ENCODE results near the gene ALOXE3. TPM values are rescaled to one million over a fixed set of nuclear protein-coding genes. Genes with fewer than 3 reads are reported as not detected.

ALOXE3 gene
- total RNA-seq, 1 experiment from 2014 or later = not detected

GRCh38 chr17:8125947-8126490 lies 7.7 kb upstream of the ALOXE3 start:
- Histone ChIP-seq H3K27ac (no peak overlapping the region), H3K4me3 (peak overlapping the region; percentile 41), H3K27me3 (replicated peaks) (peaks cover 22% of the 10 kb centered on the region), H3K9me3 (replicated peaks) (no peaks in the 10 kb centered on the region), H3K4me1 (replicated peaks) (peaks cover 43% of the 10 kb centered on the region), H3K36me3 (no peaks in the 10 kb centered on the region)
- peak in 1 of 2 experiments; percentile 57 for DNase-seq (ENCODE audit: low read depth in 1 of 2, low spot score in 2 of 2)

DNA sequence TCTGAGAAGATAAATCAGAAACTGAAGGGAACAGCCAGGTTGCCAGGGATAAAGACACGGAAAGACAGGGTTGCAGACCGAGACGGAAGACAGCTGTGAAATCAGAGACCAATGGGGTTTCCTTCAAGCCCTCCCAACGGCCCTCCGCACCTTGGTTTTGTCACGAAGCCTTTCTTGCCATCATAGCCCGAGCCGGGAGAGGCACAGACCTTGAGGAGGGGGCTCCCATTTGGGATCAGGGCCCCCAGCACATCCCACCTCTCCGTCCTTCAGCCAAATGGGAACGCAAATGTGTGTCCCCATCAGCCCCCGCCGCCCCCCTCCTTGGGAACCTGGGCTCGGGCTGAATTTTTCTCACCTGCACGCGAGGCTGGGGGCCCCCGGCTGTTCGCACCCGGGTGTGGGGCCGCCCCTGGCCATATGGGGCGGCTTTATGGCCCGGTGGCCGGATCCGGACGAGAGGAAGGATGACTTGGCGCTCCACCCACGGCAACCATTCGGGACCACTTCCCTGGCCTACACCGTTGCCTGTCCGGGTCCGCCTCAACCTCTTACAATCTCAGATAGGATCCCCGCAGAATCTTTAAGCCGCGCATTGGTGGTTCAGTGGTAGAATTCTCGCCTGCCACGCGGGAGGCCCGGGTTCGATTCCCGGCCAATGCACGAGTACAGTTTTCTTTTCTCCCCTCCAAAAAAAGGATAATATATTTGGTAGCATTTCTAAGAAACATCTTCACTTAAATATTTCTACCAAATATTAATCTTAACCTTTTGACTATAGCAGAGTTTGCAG lies 7.0 kb upstream of the ALOXE3 start:
- Histone ChIP-seq H3K27ac (no peak overlapping the region), H3K4me3 (peak overlapping the region; percentile 41), H3K36me3 (no peaks in the 10 kb centered on the region), H3K27me3 (replicated peaks) (peaks cover 22% of the 10 kb centered on the region), H3K9me3 (replicated peaks) (no peaks in the 10 kb centered on the region), H3K4me1 (replicated peaks) (peaks cover 45% of the 10 kb centered on the region)
- peak; percentile 78 to 79 for DNase-seq (ENCODE audit: low read depth in 1 of 2, low spot score in 2 of 2)

DNA sequence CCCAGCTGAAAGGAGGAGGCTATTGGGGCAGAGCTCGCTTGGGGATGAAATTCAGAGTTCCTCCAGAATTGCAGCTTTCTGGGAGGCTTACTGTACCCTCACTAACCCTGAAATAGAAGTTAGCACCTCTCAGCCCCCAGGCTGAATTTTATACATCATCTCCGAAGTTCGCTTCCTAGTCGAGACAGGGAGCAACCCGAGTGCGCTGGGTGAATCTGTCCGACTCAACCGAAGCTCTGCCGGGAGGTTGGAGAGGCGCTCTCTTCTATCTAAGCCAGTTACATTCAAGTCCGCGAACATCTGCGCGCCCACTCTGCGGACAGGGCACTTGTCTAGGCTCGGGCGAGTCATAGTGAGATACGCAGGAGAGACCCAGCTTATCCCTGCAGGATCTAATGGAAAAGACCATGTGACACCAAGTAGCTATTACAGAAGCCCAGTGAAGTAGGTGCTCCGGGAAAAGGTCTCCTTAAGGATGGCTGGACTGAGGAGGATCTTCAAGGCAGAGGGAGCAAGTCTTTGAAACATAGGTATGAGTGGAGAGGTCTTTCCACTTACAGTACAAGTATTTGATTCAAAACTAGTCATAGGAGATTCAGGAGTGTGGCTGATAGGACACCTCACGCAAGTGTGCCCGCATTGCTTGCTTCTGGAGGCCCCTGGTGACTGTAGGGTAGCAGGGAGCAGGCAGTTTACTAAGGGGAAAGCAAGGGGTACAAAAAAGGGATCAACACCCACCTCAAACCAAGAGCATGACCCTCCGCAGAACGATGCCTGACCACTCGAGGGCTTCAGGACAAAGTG lies 6.2 kb upstream of the ALOXE3 start:
- peak in 1 of 2 experiments; percentile 30 for DNase-seq (ENCODE audit: low read depth in 1 of 2, low spot score in 2 of 2)
- H3K4me1 ChIP-seq (replicated peaks) = peaks cover 45% of the 10 kb centered on the region
- H3K9me3 ChIP-seq (replicated peaks) = no peaks in the 10 kb centered on the region
- H3K4me3 ChIP-seq = peak overlapping the region; percentile 41
- H3K27me3 ChIP-seq (replicated peaks) = peaks cover 22% of the 10 kb centered on the region
- no peaks in the 10 kb centered on the region for H3K36me3 ChIP-seq
- H3K27ac ChIP-seq = no peak overlapping the region

- peak in 1 of 2 experiments; percentile 6 for DNase-seq (ENCODE audit: low read depth in 1 of 2, low spot score in 2 of 2)
- no peak within 1 kb of the TSS for H3K27ac ChIP-seq
These were observed 5.5 kb upstream of the ALOXE3 start, which contains the start of gene HES7 for GRCh38 chr17:8123695-8124349. HES7 (minus strand) TSS chr17:8124106; CDS start chr17:8124084, 22 bp downstream.

GRCh38 chr17:8122924-8123694 lies 4.8 kb upstream of the ALOXE3 start:
- H3K36me3 ChIP-seq = no peaks in the 10 kb centered on the region
- no peaks in the 10 kb centered on the region for H3K9me3 ChIP-seq (replicated peaks)
- no peak overlapping the region for H3K27ac ChIP-seq
- peaks cover 22% of the 10 kb centered on the region for H3K27me3 ChIP-seq (replicated peaks)
- H3K4me3 ChIP-seq = peak overlapping the region; percentile 45
- peaks cover 50% of the 10 kb centered on the region for H3K4me1 ChIP-seq (replicated peaks)
- DNase-seq (ENCODE audit: low read depth in 1 of 2, low spot score in 2 of 2) = peak in 1 of 2 experiments; percentile 37

More at GRCh38 chr17:8123695-8124349, 5.5 kb upstream of the ALOXE3 start, which contains the start of gene HES7:
- H3K27me3 ChIP-seq (replicated peaks) = peaks cover 22% of the 10 kb centered on the region
- peak within 1 kb of the TSS; percentile 45 for H3K4me3 ChIP-seq
- no peaks in the 10 kb centered on the region for H3K9me3 ChIP-seq (replicated peaks)
- H3K4me1 ChIP-seq (replicated peaks) = peaks cover 45% of the 10 kb centered on the region
- H3K36me3 ChIP-seq = no peaks in the 10 kb centered on the region

DNA sequence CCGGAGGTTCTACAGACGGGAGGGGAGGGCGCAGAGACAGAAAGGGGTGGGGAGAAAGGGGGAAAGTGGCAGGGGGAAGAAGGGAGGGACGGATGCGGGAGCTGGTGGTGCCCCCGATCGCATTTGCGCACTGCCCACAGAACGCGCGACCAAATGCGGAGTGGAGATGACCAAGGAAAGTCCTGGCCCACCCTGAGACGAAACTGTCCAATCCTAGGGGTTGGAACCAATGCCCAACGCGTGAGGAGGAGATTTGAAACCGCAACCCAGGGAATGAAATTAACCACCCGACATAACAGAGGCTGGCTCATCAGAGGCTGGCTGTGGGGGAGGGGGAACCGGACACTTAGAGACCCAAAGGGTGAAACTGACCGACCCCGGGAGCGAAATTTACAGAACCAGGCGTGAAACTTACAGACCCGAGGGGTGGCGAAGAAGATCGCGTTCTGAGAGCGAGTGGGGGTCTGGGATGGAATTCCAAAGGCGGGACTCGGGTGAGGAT lies 4.2 kb upstream of the ALOXE3 start:
- Histone ChIP-seq H3K36me3 (no peaks in the 10 kb centered on the region), H3K9me3 (replicated peaks) (no peaks in the 10 kb centered on the region), H3K4me1 (replicated peaks) (peaks cover 57% of the 10 kb centered on the region), H3K27me3 (replicated peaks) (peaks cover 22% of the 10 kb centered on the region), H3K4me3 (peak overlapping the region; percentile 45), H3K27ac (no peak overlapping the region)
- no peak for DNase-seq (ENCODE audit: low read depth in 1 of 2, low spot score in 2 of 2)

DNA sequence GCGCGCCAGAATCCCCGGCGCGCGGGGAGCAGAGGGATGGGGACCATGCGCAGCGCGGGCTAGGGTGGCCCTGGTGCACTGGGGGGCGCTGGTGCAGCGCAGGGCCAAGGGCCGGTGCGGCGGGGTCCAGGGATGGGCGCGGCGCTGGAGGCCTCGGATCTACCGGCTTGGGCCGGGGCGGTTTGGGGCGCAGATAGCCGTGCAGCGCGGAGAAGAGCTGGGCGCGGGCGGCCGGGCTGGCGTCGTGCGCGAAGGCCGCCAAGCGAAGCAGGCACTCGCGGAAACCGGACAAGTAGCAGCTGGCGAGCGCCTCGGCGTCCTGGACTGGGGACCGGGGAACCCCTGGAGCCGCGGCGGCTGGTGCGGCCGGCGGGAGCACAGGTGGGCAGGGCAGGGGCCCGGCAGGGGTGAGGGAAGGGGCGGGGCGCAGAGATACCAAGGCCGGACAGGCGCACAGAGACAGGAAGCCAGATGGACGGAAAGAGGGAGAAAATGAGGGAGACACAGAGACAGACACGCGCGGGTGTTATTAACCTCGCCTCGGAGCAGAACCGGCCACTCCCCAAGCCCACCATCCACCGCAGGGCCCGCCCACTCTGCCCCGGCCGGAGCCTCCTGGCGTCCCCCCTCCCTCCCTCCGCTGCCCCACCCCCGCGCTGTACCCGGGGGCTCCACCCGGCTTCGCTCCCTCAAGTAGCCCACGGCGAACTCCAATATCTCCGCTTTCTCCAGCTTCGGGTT lies 3.5 kb upstream of the ALOXE3 start:
- peak overlapping the region; percentile 45 for H3K4me3 ChIP-seq
- peaks cover 22% of the 10 kb centered on the region for H3K27me3 ChIP-seq (replicated peaks)
- no peaks in the 10 kb centered on the region for H3K9me3 ChIP-seq (replicated peaks)
- no peaks in the 10 kb centered on the region for H3K36me3 ChIP-seq
- peak; percentile 72 to 74 for DNase-seq (ENCODE audit: low read depth in 1 of 2, low spot score in 2 of 2)
- no peak overlapping the region for H3K27ac ChIP-seq
- peaks cover 54% of the 10 kb centered on the region for H3K4me1 ChIP-seq (replicated peaks)

- H3K4me1 ChIP-seq (replicated peaks) = peaks cover 52% of the 10 kb centered on the region
- H3K27ac ChIP-seq = no peak overlapping the region
- H3K4me3 ChIP-seq = peak overlapping the region; percentile 45
- H3K27me3 ChIP-seq (replicated peaks) = peaks cover 22% of the 10 kb centered on the region
- no peaks in the 10 kb centered on the region for H3K9me3 ChIP-seq (replicated peaks)
- DNase-seq (ENCODE audit: low read depth in 1 of 2, low spot score in 2 of 2) = no peak
- no peaks in the 10 kb centered on the region for H3K36me3 ChIP-seq
These were observed 3.0 kb upstream of the ALOXE3 start for GRCh38 chr17:8121407-8121680.

GRCh38 chr17:8120520-8121406 lies 2.4 kb upstream of the ALOXE3 start:
- peak; percentile 79 to 91 for DNase-seq (ENCODE audit: low read depth in 1 of 2, low spot score in 2 of 2)
- no peaks in the 10 kb centered on the region for H3K9me3 ChIP-seq (replicated peaks)
- H3K4me1 ChIP-seq (replicated peaks) = peaks cover 52% of the 10 kb centered on the region
- peaks cover 23% of the 10 kb centered on the region for H3K27me3 ChIP-seq (replicated peaks)
- H3K27ac ChIP-seq = no peak overlapping the region
- H3K36me3 ChIP-seq = no peaks in the 10 kb centered on the region
- peak overlapping the region; percentile 45 for H3K4me3 ChIP-seq

- no peaks in the 10 kb centered on the region for H3K36me3 ChIP-seq
- peaks cover 45% of the 10 kb centered on the region for H3K4me1 ChIP-seq (replicated peaks)
- no peak overlapping the region for H3K27ac ChIP-seq
- H3K9me3 ChIP-seq (replicated peaks) = no peaks in the 10 kb centered on the region
- peaks cover 22% of the 10 kb centered on the region for H3K27me3 ChIP-seq (replicated peaks)
- peak; percentile 87 to 96 for DNase-seq (ENCODE audit: low read depth in 1 of 2, low spot score in 2 of 2)
- H3K4me3 ChIP-seq = peak overlapping the region; percentile 45
These were observed 1.5 kb upstream of the ALOXE3 start for GRCh38 chr17:8119581-8120519.
